HG03175 (cell line): Measurements from ENCODE around the gene CGN.
A peak's percentile ranks its signal among the peaks of the same experiment; 100 is the strongest.

Experiments
- ATAC-seq: cut with Tn5 transposase; IDR thresholded peaks from one replicate; pipeline ENCODE4 v1.9.1; 2021; ENCODE audit warnings: mild to moderate bottlenecking, moderate library complexity; ENCODE audit not compliant: unreplicated experiment

CGN gene

GRCh38 chr1:151499365-151499764 is 11.8 kb upstream of the CGN start:
- ATAC-seq: no peak

DNA sequence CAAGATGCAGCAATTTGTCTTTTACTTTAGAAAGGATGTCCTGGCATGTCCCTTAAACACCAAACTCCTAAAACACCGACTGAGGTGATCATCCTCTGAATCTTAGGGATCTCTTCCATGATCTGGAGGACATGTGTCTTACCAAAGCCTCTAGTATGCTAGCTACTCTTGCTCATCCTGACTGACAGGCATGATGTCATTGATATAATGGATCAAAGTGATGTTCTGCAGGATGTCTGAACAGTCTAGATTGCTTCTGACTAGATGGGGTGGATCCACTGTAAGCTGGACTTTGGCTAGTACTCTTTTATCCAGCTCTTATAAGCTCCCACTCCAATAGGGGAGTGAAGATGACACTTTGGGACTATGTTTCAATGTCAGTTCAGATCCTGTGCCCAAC is 11.3 kb upstream of the CGN start:
- ATAC-seq: no peak

DNA sequence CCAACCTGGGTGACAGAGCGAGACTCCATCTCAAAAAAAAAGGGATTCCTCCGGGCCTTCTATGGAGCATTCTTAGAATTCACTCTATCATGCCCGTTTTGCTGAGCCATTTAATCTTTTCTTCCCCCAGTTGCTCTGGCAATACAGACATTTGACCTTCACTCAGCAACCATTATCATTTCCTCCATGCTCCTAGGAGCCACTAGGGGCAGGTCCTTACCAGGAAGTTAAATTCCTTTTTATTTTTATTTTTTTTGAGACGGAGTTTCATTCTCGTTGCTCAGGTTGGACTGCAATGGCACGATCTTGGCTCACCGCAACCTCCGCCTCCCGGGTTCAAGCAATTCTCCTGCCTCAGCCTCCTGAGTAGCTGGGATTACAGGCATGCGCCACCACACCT is 9.7 kb upstream of the CGN start:
- ATAC-seq: no peak

- ATAC-seq: no peak
Measured at GRCh38 chr1:151502035-151502700, 9.0 kb upstream of the CGN start.

GRCh38 chr1:151502859-151503780 is 8.1 kb upstream of the CGN start:
- no peak for ATAC-seq

DNA sequence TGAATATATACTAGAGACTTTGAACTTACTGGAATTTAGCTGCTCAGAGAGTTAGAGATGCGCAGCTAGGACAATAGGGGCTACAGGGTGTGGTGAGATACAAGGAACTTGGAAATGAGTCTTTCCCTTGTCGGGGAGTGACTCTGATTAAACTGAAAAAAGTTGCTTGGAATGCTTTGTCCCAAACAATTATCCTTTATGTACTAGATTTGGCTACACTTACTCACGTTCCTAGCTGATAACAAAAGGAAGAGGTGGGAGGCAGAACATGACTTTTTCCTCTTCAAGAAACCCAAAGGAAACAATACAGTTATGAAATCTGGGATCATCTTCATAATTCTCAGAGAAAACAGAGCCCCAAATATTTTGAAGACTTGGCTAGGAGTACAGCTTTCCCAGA is 6.9 kb upstream of the CGN start:
- no peak for ATAC-seq

- ATAC-seq: no peak
Measured at GRCh38 chr1:151504759-151505158, 6.4 kb upstream of the CGN start.

- no peak for ATAC-seq
Measured at GRCh38 chr1:151508833-151509232, 2.4 kb upstream of the CGN start.

- no peak for ATAC-seq
Measured at GRCh38 chr1:151509350-151510019, 1.7 kb upstream of the CGN start.

- ATAC-seq: no peak
Measured at GRCh38 chr1:151510020-151510405, 1.2 kb upstream of the CGN start.

- ATAC-seq: no peak
Measured at GRCh38 chr1:151510614-151510956, 602 bp upstream of the CGN start.

DNA sequence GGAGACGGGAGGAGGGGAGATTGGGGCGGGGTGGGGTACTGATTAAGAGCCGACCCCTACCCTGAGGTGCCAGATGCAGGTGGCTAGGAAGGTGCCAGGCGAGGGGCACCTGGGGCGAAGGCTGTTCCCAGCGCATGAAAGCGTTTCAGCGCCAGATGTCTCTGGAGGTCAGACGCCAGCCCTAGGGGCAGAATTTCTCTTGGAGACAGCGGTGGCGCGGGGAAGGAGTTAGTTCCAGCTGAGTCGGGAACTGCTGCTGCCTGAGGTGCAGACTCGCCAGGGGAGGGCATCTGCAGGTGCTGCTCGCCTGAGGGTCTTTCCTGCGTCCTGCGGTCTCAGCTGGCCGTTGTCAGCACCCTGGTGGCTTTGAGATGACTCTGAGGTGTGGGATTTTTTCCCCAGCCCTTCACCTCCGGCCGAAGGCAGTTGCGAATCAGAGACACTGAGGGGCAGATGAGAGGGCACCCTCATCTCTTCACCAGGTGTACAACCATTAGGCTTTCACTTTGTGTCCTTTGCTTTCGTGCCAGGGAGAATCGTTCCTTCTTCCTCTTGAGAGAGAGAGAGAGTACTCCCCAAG is 539 bp downstream of the CGN start:
- peak; percentile 23 for ATAC-seq

DNA sequence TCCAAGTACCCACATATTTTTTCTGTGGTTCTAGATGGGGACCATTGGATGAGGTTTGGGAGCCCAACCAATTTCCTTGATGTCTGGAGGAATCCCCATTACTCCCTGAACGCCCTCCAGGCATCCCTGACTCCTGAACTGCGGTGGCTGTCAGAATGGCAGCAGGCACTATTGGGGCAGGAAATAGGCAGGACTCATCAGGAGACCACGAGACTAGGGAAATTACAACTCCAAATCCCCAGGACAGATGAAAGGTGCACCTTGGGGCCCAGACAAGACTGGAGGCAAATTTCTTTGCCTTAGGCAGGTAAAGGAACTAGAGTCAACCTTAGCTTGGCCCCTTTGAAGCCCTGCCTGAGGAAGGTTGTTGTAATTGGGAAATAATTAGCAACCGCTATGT is 1.1 kb downstream of the CGN start:
- no peak for ATAC-seq

GRCh38 chr1:151512801-151513625 is 1.8 kb downstream of the CGN start:
- ATAC-seq: no peak

DNA sequence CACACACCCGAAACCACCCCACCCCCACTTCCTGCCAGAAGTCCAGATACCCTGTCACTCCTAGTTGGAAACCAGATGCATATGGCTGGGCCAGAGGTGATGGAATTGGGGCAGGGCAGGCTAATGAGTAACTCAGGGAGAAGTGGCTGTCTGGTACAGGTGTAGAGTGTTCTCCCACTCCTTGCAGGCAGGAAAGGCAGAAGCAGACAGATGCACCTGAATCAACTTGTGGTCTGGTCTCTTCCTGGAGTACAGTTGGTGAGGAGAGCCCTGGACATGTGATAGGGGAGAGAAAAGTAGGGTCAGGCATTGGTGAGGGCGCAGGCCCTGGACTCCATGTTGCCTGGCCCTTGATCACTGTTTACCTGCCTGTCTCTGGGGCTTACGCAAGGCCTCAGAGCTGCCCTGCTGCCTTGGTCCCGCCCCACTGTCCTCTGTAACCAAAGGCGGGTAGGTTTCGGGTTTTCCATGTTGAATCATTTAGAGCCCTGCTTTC is 2.5 kb downstream of the CGN start:
- ATAC-seq: no peak

DNA sequence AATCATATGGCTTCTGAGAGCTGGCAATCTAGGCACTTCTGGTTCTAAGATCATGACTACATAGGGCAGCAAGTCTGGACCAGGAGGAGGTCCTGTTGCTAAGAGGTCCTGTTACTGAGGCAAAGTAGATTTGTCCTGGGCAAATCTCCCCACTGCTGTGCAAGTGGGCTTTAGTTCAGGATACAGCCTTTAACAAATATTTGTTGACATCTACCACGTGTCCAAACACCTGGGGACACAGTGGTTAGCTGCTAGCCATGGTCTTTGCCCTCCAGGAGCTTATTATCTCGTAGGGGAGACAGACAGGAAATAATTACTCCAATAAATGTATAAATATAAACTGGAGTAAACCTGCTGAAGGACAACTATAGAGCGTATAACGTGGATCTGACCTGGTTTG is 3.2 kb downstream of the CGN start:
- no peak for ATAC-seq

DNA sequence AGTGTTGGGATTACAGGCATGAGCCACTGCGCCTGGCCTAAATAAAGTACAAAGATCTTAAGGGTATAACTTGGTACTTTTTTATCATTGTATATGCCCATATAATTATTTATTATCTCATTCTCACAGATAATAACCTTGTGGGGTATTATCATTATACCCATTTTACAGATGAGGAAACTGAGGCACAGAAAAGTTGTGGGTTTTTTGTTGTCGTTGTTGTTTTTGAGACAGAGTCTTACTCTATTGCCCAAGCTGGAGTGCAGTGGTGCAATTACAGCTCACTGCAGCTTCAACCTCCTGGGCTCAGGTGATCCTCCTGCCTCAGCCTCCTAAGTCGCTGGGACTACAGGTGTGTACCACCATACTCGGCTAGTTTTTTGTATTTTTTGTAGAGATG is 4.1 kb downstream of the CGN start:
- ATAC-seq: no peak

- ATAC-seq: no peak
Measured at GRCh38 chr1:151516031-151516511, 4.9 kb downstream of the CGN start.

GRCh38 chr1:151518431-151518830 is 7.2 kb downstream of the CGN start:
- ATAC-seq: no peak

- no peak for ATAC-seq
Measured at GRCh38 chr1:151518936-151519335, 7.7 kb downstream of the CGN start.
